DMS 273 (cell line): Measurements from ENCODE around the gene USP6NL.

Experiments used
- DNase-seq: peaks from one replicate; lab custom pipeline; 2025; ENCODE audit not compliant: unreplicated experiment; lab: John Stamatoyannopoulos, UW

Gene USP6NL

DNA sequence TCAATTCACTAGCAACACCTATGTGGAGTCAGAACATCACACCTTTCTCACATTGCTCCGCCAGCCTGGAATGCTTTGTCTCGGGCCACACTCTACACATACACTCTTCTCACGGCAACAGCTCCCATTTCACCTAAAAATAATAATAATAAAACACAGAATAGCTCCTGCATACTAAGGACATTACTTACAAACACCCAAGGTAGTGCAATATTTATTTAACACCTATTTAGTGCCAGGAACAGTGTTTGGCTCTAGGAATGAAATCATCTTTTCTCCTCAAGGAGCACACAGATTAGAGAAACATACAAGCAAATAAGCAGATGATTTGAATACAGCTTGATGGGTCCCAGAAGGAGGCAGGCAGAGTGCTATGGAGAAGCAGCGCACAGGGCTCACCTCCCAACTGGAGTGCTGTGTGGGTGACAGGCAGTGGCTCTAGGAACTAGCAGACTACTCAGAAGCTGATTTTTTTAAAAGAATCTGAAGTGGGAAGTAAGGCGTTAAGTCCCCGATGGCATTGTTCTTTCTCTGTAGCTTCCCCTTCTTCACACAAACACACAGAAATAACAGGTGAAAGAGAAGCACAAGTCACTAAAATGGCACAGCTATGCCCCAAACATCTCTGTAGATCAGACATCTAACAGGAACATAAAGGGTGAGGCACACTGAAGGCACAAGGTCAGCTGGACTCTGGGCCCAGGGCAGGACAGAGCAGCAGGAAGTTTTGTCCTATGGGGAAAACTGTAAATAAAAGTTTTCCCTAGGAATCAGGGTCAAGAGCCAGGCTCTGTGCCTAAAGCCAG lies 16.7 kb downstream of the USP6NL start:
- no peak for DNase-seq

DNA sequence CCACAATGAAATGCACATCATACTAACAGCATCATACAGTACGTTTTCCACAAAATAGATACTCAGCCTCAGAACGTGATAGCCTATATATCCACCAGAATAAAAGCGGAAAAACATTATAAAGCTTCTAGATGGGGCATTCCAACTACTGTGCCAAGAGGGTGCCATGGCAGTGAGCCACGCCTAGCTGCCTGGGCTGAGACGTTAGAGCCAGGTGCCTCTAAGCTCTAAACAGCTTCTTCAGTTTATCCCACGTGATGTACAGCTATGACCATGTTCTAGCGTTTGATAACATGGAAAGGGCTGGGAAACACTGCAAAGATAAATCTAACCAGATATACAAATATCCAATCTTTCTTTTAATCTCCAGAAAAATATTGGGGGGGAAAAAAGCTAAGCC lies 17.8 kb downstream of the USP6NL start:
- DNase-seq, result no peak

DNA sequence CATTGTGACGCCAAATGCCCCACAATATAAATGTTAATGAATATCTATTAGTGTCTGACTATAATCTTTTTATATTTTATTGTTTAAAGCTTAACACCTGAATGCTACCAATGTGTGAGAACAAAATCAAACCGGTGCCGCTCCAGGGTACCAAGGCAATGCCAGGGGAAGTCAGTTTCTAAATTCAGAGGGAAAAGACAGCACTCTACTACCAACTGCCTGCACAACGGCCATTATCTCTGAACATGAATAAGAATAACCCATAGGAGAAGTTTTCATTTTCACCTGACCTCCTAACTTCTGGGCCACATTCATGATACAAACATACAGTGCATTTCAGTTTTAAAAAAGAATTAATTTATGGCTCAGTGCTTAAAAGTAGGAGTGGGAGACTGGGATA lies 21.7 kb downstream of the USP6NL start:
- no peak for DNase-seq

- peak; percentile 5 for DNase-seq
These were observed 22.4 kb downstream of the USP6NL start for GRCh38 chr10:11588873-11589574.

DNA sequence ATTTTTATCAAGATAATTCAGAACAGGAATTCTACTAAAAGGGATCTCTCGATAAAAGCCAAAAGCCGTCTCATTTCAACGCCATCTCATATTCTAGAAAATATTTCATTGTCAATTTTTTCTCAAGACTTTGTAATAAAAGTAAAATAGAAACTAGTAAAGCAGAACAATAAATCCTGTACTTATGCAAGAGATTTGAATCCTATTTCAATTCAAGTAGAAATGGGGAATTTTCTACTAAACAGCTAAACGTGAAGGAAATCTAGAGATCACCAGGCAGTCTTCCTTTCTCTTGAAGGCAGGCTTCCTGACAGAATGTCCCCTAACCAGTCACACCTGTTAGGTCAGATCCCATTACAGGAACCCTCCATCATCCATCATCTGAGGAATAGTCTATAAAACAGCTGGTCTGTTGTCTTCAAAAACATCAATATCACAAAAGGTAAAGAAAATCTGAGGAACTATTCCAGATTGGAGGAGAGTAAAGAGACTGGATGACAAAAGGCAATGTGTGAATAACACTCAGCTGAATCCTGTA lies 23.7 kb downstream of the USP6NL start:
- DNase-seq, result no peak

DNA sequence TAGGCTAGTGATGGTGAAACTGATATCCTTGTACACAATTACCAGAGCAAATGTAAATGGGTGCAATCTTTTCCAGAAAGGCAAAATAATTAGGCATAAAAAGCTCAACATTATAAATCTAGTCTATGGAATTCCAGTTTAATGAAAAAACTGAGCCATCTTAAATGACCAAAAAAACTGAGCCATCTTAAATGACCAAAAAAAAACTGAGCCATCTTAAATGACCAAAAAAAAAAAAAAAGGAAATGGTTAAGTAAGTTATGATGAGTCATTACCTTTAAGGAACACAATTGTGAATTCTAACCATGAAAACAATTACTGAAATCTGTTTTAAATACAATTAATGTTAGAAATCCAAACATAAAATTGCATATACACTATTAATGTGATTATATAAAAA lies 25.3 kb downstream of the USP6NL start:
- DNase-seq, result no peak

DNA sequence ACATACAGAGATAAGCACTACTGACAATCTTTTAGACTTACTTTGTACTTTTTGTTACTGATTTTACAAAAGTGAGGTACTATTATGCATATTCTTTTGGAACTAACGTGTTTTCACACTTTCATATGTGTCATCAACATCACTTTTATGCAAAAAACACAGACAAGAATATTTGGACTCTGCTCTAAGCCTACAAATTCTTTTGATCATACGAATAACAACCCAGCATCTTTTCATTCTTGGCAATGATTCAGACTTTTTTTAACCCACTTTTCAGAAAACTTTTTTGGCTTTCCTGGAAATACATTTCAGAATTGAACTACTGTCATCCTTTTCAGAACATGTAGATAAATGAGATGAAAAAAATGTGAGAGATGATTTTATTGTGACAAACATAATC lies 30.2 kb downstream of the USP6NL start:
- DNase-seq, result no peak

- no peak for DNase-seq
These were observed 31.6 kb downstream of the USP6NL start for GRCh38 chr10:11579885-11580284.

GRCh38 chr10:11578802-11579255 lies 32.6 kb downstream of the USP6NL start:
- DNase-seq, result no peak

DNA sequence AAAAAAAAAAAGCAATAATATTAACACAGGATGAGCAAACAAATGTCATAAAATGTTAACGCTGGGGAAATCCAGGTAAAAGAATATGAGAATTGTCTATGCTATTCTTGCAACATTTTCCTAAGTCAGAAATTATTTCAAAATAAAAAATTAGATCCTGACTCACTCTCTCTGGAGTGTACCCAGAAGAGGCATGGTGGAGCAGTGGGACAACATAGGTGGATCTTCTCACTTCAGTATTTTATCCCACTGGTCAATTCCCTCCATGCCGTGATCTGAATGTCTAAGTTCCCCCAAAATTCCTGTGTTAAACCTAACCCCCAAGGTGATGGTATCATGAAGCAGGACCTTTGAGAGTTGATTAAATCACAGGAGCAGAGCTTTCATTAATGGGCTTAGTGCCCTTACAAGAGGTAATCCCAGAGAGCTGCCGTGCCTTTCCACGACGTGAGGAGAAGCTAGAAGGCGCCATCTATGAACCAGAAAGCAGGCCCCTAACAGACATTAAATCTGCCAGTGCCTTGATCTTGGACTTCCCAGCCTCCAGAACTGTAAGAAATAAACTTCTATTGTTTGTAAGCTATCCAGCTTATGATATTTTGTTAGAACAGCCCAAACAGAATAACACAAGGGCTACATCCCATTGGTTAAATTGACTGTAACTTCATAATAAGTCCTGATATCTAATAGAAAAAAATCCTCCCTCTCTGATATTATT lies 35.2 kb downstream of the USP6NL start:
- DNase-seq, result no peak

DNA sequence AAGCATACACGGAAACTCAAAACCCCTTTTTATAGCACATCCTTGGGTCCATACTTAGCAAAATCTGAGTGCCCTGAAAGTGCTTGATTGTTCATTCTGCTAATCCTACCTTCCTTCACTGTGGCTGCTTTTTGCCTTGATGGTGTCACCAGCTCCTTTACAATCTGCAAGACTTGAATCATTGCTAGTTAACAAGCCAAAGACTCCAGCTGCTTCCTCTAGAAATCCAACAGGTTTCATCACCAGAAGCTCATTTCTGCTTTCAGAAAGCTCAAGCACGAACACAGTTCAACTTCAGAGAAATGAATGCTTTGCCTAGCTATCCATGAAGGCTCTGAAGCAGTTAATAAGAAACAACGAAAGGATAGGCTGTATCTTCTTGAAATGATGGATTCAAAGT lies 38.0 kb downstream of the USP6NL start:
- DNase-seq, result peak; percentile 46

- DNase-seq, result no peak
These were observed 40.7 kb downstream of the USP6NL start for GRCh38 chr10:11570751-11571150.

DNA sequence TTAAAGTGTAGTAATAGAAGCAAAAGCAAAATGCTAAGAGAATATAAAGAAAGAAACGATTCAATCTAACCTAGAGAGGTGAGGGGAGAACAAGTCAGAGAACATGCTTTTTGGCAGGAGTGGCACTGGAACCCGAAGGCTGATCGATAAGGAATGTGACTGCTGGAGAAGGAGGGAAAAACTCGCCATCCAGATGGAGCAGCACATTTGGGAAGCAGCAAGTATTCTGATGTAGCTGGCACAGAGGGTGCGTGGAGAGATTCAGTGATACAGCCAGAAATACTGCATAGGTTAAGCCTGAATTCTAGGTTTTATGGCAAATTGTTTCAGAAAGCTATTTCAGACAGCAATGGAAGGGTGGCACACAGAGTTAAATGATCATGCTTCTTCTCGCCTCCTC lies 42.0 kb downstream of the USP6NL start:
- DNase-seq, result no peak

DNA sequence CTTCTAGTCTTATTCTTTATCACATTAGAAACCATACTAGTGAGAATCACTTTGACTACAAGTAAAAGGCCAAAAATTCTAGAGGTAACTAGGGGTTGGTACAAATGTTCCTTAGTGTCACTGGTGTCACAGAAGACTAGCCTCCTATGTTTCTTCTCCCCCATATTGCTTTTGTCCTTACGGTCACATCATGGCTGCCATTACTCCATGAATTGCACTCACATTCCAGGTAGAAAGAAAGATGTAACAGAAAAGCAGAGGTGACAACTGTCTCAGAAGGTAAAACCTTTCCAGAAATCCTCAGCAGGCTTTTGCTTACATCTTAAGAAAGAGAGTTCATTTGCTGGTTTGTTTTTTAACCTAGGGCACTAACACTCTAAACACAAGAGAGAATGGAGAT lies 42.9 kb downstream of the USP6NL start:
- no peak for DNase-seq

- no peak for DNase-seq
These were observed 46.7 kb downstream of the USP6NL start for GRCh38 chr10:11564741-11565140.

GRCh38 chr10:11563936-11564335 lies 47.5 kb downstream of the USP6NL start:
- peak; percentile 61 for DNase-seq

- DNase-seq, result no peak
These were observed 48.6 kb downstream of the USP6NL start for GRCh38 chr10:11562888-11563287.

DNA sequence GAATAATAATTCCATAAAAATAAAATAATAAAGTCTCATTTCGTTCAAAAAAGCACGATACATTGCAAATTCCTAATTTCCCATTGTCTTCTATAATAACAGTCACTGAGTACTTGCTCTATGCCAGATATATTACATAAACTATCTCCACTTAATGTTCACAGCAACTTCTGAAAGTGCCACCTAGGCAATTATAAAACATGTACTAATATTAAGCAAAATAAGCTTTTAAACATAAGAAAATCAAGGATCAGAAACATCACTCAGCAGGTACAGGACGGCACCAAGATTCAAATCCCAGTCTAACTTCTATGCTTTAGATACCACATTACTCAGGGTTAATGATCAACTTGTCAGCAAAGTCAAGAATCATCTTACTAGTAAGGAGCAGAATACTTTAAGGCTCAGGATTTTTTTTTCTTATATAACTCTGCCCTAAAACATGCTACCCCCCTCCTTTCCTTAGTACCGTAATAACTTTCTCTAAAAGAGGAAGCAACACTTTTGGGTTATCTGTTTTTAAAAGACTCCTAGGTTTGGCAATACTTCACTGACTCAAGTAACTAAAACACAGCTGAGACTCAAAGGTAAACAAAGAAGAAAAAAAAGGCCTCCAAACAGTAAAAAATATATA lies 51.3 kb downstream of the USP6NL start:
- DNase-seq, result no peak

DNA sequence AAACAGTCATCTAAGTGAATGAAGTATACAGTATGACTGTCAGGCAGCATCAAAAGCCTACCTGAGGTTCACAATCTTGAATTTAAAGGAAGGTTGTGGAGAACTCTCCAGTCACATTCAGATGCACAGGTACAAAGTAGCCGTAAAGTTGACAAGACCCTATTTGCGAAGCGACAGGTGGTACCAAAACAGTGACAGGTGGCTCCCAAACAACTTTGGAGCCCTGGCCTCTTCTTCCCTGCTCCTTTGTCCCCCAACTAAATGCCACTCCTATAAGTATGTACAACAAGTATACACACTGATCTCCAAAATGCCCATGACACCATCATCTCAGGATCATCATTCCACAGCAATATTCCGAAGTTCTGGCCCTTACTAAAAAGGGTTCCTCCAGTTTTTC lies 53.5 kb downstream of the USP6NL start:
- no peak for DNase-seq

DNA sequence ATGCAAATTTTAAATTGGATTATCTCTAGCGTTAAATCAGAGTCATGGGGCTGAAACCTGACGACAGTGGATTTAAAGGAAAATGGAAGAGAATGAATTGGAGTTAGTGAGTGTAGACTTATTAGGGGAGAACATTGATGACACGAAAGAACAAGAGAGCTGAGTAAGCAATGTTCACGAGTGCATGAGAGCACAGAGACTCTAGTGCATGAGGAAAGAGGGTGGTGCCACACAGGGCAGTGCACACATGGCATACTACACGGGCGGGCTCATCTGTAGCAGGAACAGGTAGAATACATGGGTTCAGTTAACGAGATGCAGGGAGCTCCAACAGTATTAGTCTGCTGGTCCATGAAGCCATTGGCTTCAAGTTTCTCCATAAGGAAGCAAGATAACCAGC lies 53.9 kb downstream of the USP6NL start:
- DNase-seq, result no peak

GRCh38 chr10:11555556-11555955 lies 55.9 kb downstream of the USP6NL start:
- DNase-seq, result no peak
